Measurements from ENCODE around the gene ACSL5. TPM values are rescaled to one million over a fixed set of nuclear protein-coding genes. Genes with fewer than 3 reads are reported as not detected.

The ACSL5 gene
- total and polyA plus RNA-seq, 4 donors, result 15.0 to 201 (median 43.5) TPM

DNA sequence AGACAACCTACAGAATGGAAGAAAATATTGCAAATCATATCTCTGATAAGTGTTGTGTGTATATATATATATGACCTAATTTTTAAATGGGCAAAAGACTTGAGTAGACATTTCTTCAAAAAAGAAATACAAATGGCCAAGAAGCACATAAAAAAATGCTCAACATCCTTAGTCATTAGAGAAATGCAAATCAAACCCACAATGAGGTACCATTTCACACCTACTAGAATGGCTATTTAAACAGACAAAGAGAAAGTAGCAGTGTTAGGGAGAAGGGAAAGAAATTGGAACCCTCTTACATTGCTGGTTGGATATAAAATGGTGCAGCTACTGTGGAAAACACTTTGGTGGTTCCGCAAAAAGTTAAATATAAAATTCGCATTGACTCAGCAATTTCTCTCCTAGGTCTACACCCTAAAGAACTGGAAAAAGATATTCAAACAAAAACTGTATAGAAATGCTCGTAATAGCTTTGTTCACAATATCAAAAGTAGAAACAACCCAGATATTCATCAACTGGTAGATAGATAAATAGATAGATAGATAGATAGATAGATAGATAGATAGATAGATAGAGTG lies 16.3 kb downstream of the ACSL5 start:
- H3K27ac ChIP-seq (ENCODE audit: low read depth in 1 of 2, low read length in 2 of 2), result no peak overlapping the region
- no peaks in the 10 kb centered on the region for H3K36me3 ChIP-seq (ENCODE audit: control insufficient read depth in 4 of 4, insufficient read depth in 3 of 4, low read depth in 1 of 4, low read length in 3 of 4)
- no peaks in the 10 kb centered on the region for H3K27me3 ChIP-seq (ENCODE audit: control insufficient read depth in 4 of 4, insufficient read depth in 4 of 4, low read length in 3 of 4)
- H3K9me3 ChIP-seq (ENCODE audit: control insufficient read depth in 4 of 4, low read length in 3 of 4), result no peaks in the 10 kb centered on the region
- no peak overlapping the region for H3K9ac ChIP-seq (ENCODE audit: low read depth in 1 of 2, low read length in 2 of 2)
- no peak overlapping the region for H3K4me3 ChIP-seq (ENCODE audit: low read depth in 1 of 3, low read length in 3 of 3)
- 96% methylated on average over 3 of the region's 3 CpGs for WGBS
- DNase-seq (ENCODE audit: low spot score), result no peak
- TF ChIP-seq EGR1 (IDR thresholded peaks at IDR 0.05; ENCODE audit: low read depth in 2 of 2) (no peak), HNF4G (IDR thresholded peaks at IDR 0.05) (no peak), NR2F2 (IDR thresholded peaks at IDR 0.05) (no peak), FOXA1 (IDR thresholded peaks at IDR 0.05) (no peak), YY1 (IDR thresholded peaks at IDR 0.05) (no peak), TAF1 (conservative IDR thresholded peaks at IDR 0.05) (no peak), SP1 (IDR thresholded peaks at IDR 0.05) (no peak), HNF4A (conservative IDR thresholded peaks at IDR 0.05) (no peak), GABPA (IDR thresholded peaks at IDR 0.05 in 1 of 2, conservative IDR thresholded peaks at IDR 0.05 in 1 of 2) (no peak), RXRA (IDR thresholded peaks at IDR 0.05) (no peak), RAD21 (IDR thresholded peaks at IDR 0.05) (no peak), JUND (IDR thresholded peaks at IDR 0.05) (no peak), FOXA2 (IDR thresholded peaks at IDR 0.05) (no peak)
- TF ChIP-seq, protein P1, sequence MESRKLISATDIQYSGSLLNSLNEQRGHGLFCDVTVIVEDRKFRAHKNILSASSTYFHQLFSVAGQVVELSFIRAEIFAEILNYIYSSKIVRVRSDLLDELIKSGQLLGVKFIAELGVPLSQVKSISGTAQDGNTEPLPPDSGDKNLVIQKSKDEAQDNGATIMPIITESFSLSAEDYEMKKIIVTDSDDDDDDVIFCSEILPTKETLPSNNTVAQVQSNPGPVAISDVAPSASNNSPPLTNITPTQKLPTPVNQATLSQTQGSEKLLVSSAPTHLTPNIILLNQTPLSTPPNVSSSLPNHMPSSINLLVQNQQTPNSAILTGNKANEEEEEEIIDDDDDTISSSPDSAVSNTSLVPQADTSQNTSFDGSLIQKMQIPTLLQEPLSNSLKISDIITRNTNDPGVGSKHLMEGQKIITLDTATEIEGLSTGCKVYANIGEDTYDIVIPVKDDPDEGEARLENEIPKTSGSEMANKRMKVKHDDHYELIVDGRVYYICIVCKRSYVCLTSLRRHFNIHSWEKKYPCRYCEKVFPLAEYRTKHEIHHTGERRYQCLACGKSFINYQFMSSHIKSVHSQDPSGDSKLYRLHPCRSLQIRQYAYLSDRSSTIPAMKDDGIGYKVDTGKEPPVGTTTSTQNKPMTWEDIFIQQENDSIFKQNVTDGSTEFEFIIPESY (IDR thresholded peaks at IDR 0.05), result no peak
- TF ChIP-seq, protein P2, sequence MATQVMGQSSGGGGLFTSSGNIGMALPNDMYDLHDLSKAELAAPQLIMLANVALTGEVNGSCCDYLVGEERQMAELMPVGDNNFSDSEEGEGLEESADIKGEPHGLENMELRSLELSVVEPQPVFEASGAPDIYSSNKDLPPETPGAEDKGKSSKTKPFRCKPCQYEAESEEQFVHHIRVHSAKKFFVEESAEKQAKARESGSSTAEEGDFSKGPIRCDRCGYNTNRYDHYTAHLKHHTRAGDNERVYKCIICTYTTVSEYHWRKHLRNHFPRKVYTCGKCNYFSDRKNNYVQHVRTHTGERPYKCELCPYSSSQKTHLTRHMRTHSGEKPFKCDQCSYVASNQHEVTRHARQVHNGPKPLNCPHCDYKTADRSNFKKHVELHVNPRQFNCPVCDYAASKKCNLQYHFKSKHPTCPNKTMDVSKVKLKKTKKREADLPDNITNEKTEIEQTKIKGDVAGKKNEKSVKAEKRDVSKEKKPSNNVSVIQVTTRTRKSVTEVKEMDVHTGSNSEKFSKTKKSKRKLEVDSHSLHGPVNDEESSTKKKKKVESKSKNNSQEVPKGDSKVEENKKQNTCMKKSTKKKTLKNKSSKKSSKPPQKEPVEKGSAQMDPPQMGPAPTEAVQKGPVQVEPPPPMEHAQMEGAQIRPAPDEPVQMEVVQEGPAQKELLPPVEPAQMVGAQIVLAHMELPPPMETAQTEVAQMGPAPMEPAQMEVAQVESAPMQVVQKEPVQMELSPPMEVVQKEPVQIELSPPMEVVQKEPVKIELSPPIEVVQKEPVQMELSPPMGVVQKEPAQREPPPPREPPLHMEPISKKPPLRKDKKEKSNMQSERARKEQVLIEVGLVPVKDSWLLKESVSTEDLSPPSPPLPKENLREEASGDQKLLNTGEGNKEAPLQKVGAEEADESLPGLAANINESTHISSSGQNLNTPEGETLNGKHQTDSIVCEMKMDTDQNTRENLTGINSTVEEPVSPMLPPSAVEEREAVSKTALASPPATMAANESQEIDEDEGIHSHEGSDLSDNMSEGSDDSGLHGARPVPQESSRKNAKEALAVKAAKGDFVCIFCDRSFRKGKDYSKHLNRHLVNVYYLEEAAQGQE (IDR thresholded peaks at IDR 0.05), result no peak
- TF ChIP-seq, protein P3, sequence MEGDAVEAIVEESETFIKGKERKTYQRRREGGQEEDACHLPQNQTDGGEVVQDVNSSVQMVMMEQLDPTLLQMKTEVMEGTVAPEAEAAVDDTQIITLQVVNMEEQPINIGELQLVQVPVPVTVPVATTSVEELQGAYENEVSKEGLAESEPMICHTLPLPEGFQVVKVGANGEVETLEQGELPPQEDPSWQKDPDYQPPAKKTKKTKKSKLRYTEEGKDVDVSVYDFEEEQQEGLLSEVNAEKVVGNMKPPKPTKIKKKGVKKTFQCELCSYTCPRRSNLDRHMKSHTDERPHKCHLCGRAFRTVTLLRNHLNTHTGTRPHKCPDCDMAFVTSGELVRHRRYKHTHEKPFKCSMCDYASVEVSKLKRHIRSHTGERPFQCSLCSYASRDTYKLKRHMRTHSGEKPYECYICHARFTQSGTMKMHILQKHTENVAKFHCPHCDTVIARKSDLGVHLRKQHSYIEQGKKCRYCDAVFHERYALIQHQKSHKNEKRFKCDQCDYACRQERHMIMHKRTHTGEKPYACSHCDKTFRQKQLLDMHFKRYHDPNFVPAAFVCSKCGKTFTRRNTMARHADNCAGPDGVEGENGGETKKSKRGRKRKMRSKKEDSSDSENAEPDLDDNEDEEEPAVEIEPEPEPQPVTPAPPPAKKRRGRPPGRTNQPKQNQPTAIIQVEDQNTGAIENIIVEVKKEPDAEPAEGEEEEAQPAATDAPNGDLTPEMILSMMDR (IDR thresholded peaks at IDR 0.05; ENCODE audit: low read depth, low read length, missing input control), result no peak
- TF ChIP-seq, protein P4, sequence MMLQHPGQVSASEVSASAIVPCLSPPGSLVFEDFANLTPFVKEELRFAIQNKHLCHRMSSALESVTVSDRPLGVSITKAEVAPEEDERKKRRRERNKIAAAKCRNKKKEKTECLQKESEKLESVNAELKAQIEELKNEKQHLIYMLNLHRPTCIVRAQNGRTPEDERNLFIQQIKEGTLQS (IDR thresholded peaks at IDR 0.05), result no peak
- TF ChIP-seq, protein P5, sequence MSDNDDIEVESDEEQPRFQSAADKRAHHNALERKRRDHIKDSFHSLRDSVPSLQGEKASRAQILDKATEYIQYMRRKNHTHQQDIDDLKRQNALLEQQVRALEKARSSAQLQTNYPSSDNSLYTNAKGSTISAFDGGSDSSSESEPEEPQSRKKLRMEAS (IDR thresholded peaks at IDR 0.05), result no peak
- H3K4me1 ChIP-seq (ENCODE audit: control insufficient read depth in 4 of 4, insufficient read depth in 4 of 4, low read length in 3 of 4), result peaks cover 14 to 64% (median 57%) of the 10 kb centered on the region in 4 donors

All from liver (tissue), 9 donors.